H1 (cell line): Measurements from ENCODE around the gene TMEM221. TPM values are rescaled to one million over a fixed set of nuclear protein-coding genes. Genes with fewer than 3 reads are reported as not detected.

Experiments
- CTCF ChIA-PET: fragments of 300-600 bp; sonication (Branson Sonifier 250); formaldehyde crosslinking; loops from one replicate; lab custom pipeline; 2021; ENCODE audit not compliant: partially characterized antibody; lab: Charles Lee
- POLR2A ChIA-PET: fragments of 300-600 bp; sonication (Branson Sonifier 250); formaldehyde crosslinking; loops from one replicate; lab custom pipeline; 2021; ENCODE audit warnings: inconsistent platforms; ENCODE audit not compliant: partially characterized antibody; lab: Charles Lee
- DNase-seq, 2 experiments: peaks; one replicate each; pipeline versions ENCODE4 v3.0.0 to v3.0.0-alpha.2; 2010 to 2022; ENCODE audit warnings: low spot score in 2 of 2, low read depth in 1 of 2, mixed read lengths in 1 of 2
- FAIRE-seq: peaks from 2 replicates; lab custom pipeline; 2011; peaks lifted over from hg19 to GRCh38; lab: Jason Lieb, UNC
- H2AFZ ChIP-seq: 2 replicates; pipeline ENCODE4 v1.8.1; 2012; ENCODE audit warnings: low read length, inconsistent platforms
- H2AK5ac ChIP-seq: 2 replicates; pipeline ENCODE4 v1.6.1; 2013; ENCODE audit warnings: low read depth, low read length
- H2BK120ac ChIP-seq: replicated peaks from 2 replicates; pipeline ENCODE3; 2013; ENCODE audit warnings: low read depth, low read length, inconsistent platforms
- H2BK12ac ChIP-seq: 2 replicates; pipeline ENCODE4 v1.6.1; 2013; ENCODE audit warnings: low read depth, low read length
- H2BK15ac ChIP-seq: 2 replicates; pipeline ENCODE4 v1.6.1; 2013; ENCODE audit warnings: low read length
- H2BK20ac ChIP-seq: 2 replicates; pipeline ENCODE4 v1.6.1; 2013; ENCODE audit warnings: low read length
- H2BK5ac ChIP-seq: 2 replicates; pipeline ENCODE4 v1.6.1; 2013; ENCODE audit warnings: low read depth, low read length
- H3K14ac ChIP-seq: 2 replicates; pipeline ENCODE4 v1.6.1; 2013; ENCODE audit warnings: inconsistent platforms; ENCODE audit not compliant: insufficient read length
- H3K18ac ChIP-seq: 2 replicates; pipeline ENCODE4 v1.6.1; 2013; ENCODE audit warnings: low read length; ENCODE audit errors: extremely low read depth
- H3K23ac ChIP-seq: 2 replicates; pipeline ENCODE4 v1.6.1; 2013; ENCODE audit warnings: inconsistent platforms; ENCODE audit not compliant: insufficient read length
- H3K23me2 ChIP-seq: 2 replicates; pipeline ENCODE4 v1.6.1; 2013; ENCODE audit warnings: low read depth, low read length
- H3K27ac ChIP-seq: 2 replicates; pipeline ENCODE4 v1.6.1; 2011; ENCODE audit warnings: low read depth, low read length, inconsistent platforms
- H3K27me3 ChIP-seq, 4 experiments: replicated peaks in 1 of 4; 1 replicate in 1 of 4; 2 replicates in 3 of 4; pipeline versions ENCODE4 v1.6.1 to v1.8.1; 2011 to 2013; ENCODE audit warnings: low read length in 3 of 4, mild to moderate bottlenecking in 3 of 4, inconsistent platforms in 2 of 4, mixed read lengths in 2 of 4, moderate library complexity in 1 of 4; ENCODE audit not compliant: control insufficient read depth in 3 of 4, insufficient read depth in 3 of 4; ENCODE audit errors: extremely low read depth in 1 of 4
- H3K36me3 ChIP-seq, 4 experiments: 2 replicates each; pipeline versions ENCODE4 v1.6.1 to v1.8.1; 2011 to 2013; ENCODE audit warnings: mild to moderate bottlenecking in 4 of 4, low read length in 3 of 4, moderate library complexity in 2 of 4, control low read depth in 1 of 4, inconsistent platforms in 1 of 4; ENCODE audit not compliant: insufficient read depth in 4 of 4, control insufficient read depth in 2 of 4
- H3K4ac ChIP-seq: replicated peaks from 2 replicates; pipeline ENCODE3; 2013; ENCODE audit warnings: low read length, low read depth, mixed read lengths, inconsistent platforms; ENCODE audit not compliant: insufficient read length
- H3K4me1 ChIP-seq, 4 experiments: replicated peaks in 1 of 4; 1 replicate in 1 of 4; 2 replicates in 3 of 4; pipeline versions ENCODE4 v1.6.1 to v1.8.1; 2011 to 2013; ENCODE audit warnings: low read length in 3 of 4, inconsistent platforms in 2 of 4, mixed read lengths in 1 of 4; ENCODE audit not compliant: insufficient read depth in 4 of 4, control insufficient read depth in 3 of 4
- H3K4me2 ChIP-seq, 2 experiments: 2 replicates each; pipeline versions ENCODE4 v1.6.1 to v1.8.1; 2011 to 2013; ENCODE audit warnings: low read depth in 2 of 2, low read length in 2 of 2, control low read depth in 1 of 2, inconsistent platforms in 1 of 2, mild to moderate bottlenecking in 1 of 2; ENCODE audit not compliant: insufficient read depth in 1 of 2
- H3K4me3 ChIP-seq, 4 experiments: fragments of 200-600, 300-600 bp in 1 of 4; sonication (generic), shearing (Covaris generic), sonication (Bioruptor Twin) in 1 of 4; 2 replicates each; pipeline versions ENCODE4 v1.5.1 to v1.8.1; 2011 to 2016; ENCODE audit warnings: low read length in 4 of 4, low read depth in 3 of 4, control low read depth in 2 of 4, inconsistent platforms in 2 of 4, mild to moderate bottlenecking in 2 of 4, mixed read lengths in 1 of 4, moderate library complexity in 1 of 4; ENCODE audit not compliant: insufficient read depth in 2 of 4; ENCODE audit errors: extremely low read depth in 1 of 4
- H3K56ac ChIP-seq: replicated peaks from 2 replicates; pipeline ENCODE3; 2013; ENCODE audit warnings: low read depth, mild to moderate bottlenecking, mixed read lengths, low read length, inconsistent platforms; ENCODE audit not compliant: insufficient read length
- H3K79me1 ChIP-seq: 2 replicates; pipeline ENCODE4 v1.6.1; 2013; ENCODE audit warnings: low read depth, low read length, control low read depth
- H3K79me2 ChIP-seq, 2 experiments: 2 replicates each; pipeline versions ENCODE4 v1.6.1 to v1.8.1; 2012 to 2013; ENCODE audit warnings: low read length in 2 of 2, mild to moderate bottlenecking in 2 of 2, inconsistent platforms in 1 of 2; ENCODE audit not compliant: insufficient read depth in 2 of 2, control insufficient read depth in 1 of 2
- H3K9ac ChIP-seq, 4 experiments: replicated peaks in 1 of 4; 1 replicate in 1 of 4; 2 replicates in 3 of 4; pipeline versions ENCODE4 v1.6.1 to v1.8.1; 2011 to 2013; ENCODE audit warnings: low read depth in 3 of 4, low read length in 3 of 4, control low read depth in 2 of 4, mild to moderate bottlenecking in 2 of 4, moderate library complexity in 2 of 4, inconsistent platforms in 1 of 4; ENCODE audit errors: extremely low read depth in 1 of 4
- H3K9me3 ChIP-seq, 2 experiments: 2 replicates each; pipeline versions ENCODE4 v1.6.1 to v1.8.1; 2012 to 2013; ENCODE audit warnings: mild to moderate bottlenecking in 2 of 2, moderate library complexity in 2 of 2, control low read depth in 1 of 2, inconsistent platforms in 1 of 2, low read depth in 1 of 2, low read length in 1 of 2, mixed read lengths in 1 of 2; ENCODE audit not compliant: insufficient read depth in 2 of 2
- H4K20me1 ChIP-seq, 2 experiments: replicated peaks in 1 of 2; 2 replicates each; pipeline versions ENCODE3 to v1.8.1; 2011 to 2013; ENCODE audit warnings: inconsistent platforms in 2 of 2, low read length in 2 of 2, mild to moderate bottlenecking in 1 of 2; ENCODE audit not compliant: insufficient read depth in 2 of 2, control insufficient read depth in 1 of 2
- H4K5ac ChIP-seq: 2 replicates; pipeline ENCODE4 v1.6.1; 2013; ENCODE audit warnings: low read length, low read depth, mixed read lengths, inconsistent platforms; ENCODE audit not compliant: insufficient read length
- H4K8ac ChIP-seq: 2 replicates; pipeline ENCODE4 v1.8.0; 2013; ENCODE audit warnings: mild to moderate bottlenecking, moderate library complexity, low read length, inconsistent platforms; ENCODE audit not compliant: insufficient read depth; ENCODE audit errors: extremely low read depth
- H4K91ac ChIP-seq: replicated peaks from 2 replicates; pipeline ENCODE3; 2013; ENCODE audit warnings: low read length, mixed read lengths, inconsistent platforms; ENCODE audit not compliant: insufficient read length
- JUND ChIP-seq: IDR thresholded peaks from 2 replicates; pipeline ENCODE4 v1.6.1; 2011; ENCODE audit warnings: mild to moderate bottlenecking, improper control_type of control experiment, low read length
- KDM1A ChIP-seq: fragments of 200-600, 300-600 bp; sonication (generic); IDR thresholded peaks from 2 replicates; pipeline ENCODE4 v1.7.1; 2016; ENCODE audit warnings: mild to moderate bottlenecking, low read length, borderline replicate concordance
- MAX ChIP-seq: IDR thresholded peaks from 2 replicates; pipeline ENCODE4 v1.6.1; 2012; ENCODE audit warnings: inconsistent platforms
- SAP30 ChIP-seq: fragments of 300-600 bp; sonication (generic); IDR thresholded peaks from 2 replicates; pipeline ENCODE4 v1.7.1; 2012; ENCODE audit warnings: low read length, moderate library complexity, mild to moderate bottlenecking, inconsistent platforms; ENCODE audit not compliant: insufficient read depth, insufficient replicate concordance
- WGBS, 2 experiments: shearing (Covaris generic) in 1 of 2; methylation state at CpG; one replicate each; pipeline versions ENCODE4 v1.1.6 to v1.1.7; 2013 to 2015; ENCODE audit warnings: low lambda C conversion rate in 2 of 2, mixed read lengths in 2 of 2, inconsistent platforms in 1 of 2, low coverage in 1 of 2, missing lambda C conversion rate in 1 of 2; ENCODE audit not compliant: insufficient replicate concordance in 2 of 2, insufficient coverage in 1 of 2, insufficient read length in 1 of 2; ENCODE audit errors: extremely low coverage in 1 of 2, missing lambda C conversion rate in 1 of 2; 5-methylcytosine and 5-hydroxymethylcytosine counted together
- polyA plus RNA-seq, 7 experiments: library from polyadenylated mRNA; depleted of rRNA in 3 of 7; stranded (reverse) in 5 of 7; unstranded in 2 of 7; fragments of >200 nt in 5 of 7; fragments of 200-250 nt in 2 of 7; gene quantifications; 1 replicate in 5 of 7; 2 replicates in 1 of 7; 4 replicates in 1 of 7; pipeline versions ENCODE4 v1.2.1 to v1.2.3, GENCODE V29; 2011 to 2013; ENCODE audit warnings: missing spikeins in 2 of 7, mixed read lengths in 2 of 7
- total RNA-seq: library from RNA; stranded (reverse); fragmentation: NEBNext Ultra II Directional; extraction: Animal tissue kit (Norgen Biotek cat#: 25700); gene quantifications from 2 replicates; pipeline ENCODE4 v1.2.1, GENCODE V29; 2021

Gene TMEM221
- total and polyA plus RNA-seq, 2 of the 8 experiments (the other 6 are each of a cell fraction or from before 2014, with no cell fraction given) = 1.4 to 2.0 TPM

- Histone ChIP-seq H3K79me1 (no peaks in the 10 kb centered on the region), H3K23ac (no peak overlapping the region), H4K20me1 (no peaks in the 10 kb centered on the region), H3K56ac (no peak overlapping the region), H3K4me1 (no peaks in the 10 kb centered on the region), H2BK20ac (no peak overlapping the region), H2BK15ac (no peak overlapping the region), H2BK120ac (no peak overlapping the region), H3K9ac (no peak overlapping the region), H3K9me3 (no peaks in the 10 kb centered on the region; a peak in 1 of 4 replicates), H3K18ac (no peak overlapping the region), H3K27me3 (no peaks in the 10 kb centered on the region; a peak in 1 of 7 replicates), H2AK5ac (no peak overlapping the region), H3K14ac (no peak overlapping the region), H3K23me2 (no peaks in the 10 kb centered on the region), H3K4me2 (no peak overlapping the region), H3K36me3 (no peaks in the 10 kb centered on the region), H2BK12ac (no peak overlapping the region), H4K8ac (no peak overlapping the region), H2AFZ (no peak overlapping the region), H3K4me3 (no peak overlapping the region), H3K27ac (no peak overlapping the region), H3K79me2 (no peaks in the 10 kb centered on the region), H4K91ac (no peak overlapping the region), H3K4ac (no peak overlapping the region), H2BK5ac (no peak overlapping the region), H4K5ac (no peak overlapping the region)
- WGBS, 2 experiments = 92% methylated on average over 25 of the region's 25 CpGs; no CpG with 5 or more reads in 1 of the 2 experiments
- ChIA-PET CTCF (interaction anchor here (1.0 to 2.0 kb wide), 7 partner anchors 9 to 42 kb away, joined by 3 to 7 read pairs (median 4); partner anchors contain the start of genes CCDC194, NXNL1 and TMEM221), POLR2A (interaction anchor here (0.7 to 1.6 kb wide), 3 partner anchors 8 to 91 kb away, joined by 3 to 4 read pairs (median 3); partner anchors contain the start of gene MVB12A)
- DNase-seq (no peak), FAIRE-seq (no peak)
- TF ChIP-seq KDM1A (peak; percentile 87), JUND (no peak), SAP30 (no peak), MAX (no peak)
These were observed 12.2 kb downstream of the TMEM221 start for GRCh38 chr19:17436094-17436873.
